HG03139 (cell line): ENCODE data around the gene TNFRSF4.
"Not testable (repeated sequence)": the region's sequence is repeated elsewhere in the genome, so short reads cannot be mapped to it uniquely, and the experiment has no call there.

Experiments
- ATAC-seq: cut with Tn5 transposase; IDR thresholded peaks from one replicate; pipeline ENCODE4 v1.9.1; 2021; ENCODE audit not compliant: unreplicated experiment

The TNFRSF4 gene

DNA sequence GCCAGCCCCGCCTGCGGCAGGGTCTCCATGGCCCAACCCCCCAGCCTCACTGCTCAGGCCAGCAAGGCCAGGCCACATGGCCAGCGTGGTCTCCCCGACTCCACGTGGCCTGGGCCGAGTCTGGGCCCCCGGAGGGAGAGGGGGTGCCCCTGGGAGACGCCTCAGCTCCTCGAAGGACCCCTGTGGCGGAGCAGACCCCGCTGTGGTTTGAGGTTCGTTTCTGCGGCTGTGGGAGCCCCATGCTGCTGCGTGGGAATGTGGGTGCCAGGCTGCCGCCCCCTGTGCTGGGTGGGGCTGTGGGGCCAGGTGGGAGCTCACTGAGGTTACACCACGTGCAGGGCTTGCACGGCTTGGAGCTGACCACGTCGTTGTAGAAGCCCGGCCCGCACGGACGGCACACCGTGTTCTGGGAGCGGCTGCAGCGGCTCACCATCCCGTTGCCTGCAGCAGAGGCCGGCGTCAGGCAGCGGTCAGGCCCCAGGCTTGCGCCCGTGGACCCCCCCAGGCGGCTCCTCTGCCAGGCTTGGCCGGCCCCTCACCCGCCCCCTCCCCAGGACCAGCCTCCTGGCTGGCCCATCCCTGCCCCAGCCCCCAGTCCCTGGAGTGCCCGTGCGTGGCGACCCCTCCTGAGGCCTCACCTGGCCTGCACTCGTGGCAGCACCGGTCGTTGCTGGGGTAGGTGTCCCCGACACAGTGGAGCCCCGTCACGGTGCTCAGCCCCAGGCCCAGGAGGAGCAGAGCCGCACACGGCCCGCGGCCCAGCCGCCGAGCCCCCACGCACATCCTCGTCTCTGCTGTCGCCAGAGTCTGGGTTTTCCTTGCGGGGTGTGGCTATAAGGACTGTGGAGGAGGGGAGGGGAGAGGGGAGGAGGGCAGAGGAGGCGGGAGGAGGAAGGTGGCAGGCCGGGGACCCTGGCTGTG lies at the start of gene TNFRSF4:
TNFRSF4 (minus strand) TSS at position 809 of the 921 bp plus-strand sequence; CDS start at position 783, 26 bp downstream.
- ATAC-seq, result no peak

DNA sequence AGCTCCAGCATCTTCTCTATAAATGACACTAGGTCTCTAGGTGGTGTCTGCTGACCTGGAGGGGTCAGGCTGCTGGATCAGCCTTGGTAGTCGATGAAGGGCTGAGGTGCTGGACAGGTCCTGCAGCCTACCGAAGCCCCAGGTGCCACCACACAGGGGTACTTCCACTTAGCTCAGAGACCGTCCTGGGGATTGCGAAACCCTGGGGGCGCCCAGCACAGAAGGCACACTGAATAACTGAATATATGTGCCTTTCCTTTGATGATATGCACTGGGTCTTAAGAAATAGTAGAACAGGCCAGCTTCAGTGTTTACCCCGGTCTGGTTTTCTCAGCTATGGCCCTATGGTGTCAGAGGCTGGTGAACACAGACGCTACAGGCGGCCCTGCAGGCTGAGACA lies 48.8 kb upstream of the TNFRSF4 start:
- ATAC-seq, result no peak

GRCh38 chr1:1262071-1262470 lies 48.1 kb upstream of the TNFRSF4 start:
- no peak for ATAC-seq

- no peak for ATAC-seq
These were observed 47.0 kb upstream of the TNFRSF4 start for GRCh38 chr1:1260843-1261560.

DNA sequence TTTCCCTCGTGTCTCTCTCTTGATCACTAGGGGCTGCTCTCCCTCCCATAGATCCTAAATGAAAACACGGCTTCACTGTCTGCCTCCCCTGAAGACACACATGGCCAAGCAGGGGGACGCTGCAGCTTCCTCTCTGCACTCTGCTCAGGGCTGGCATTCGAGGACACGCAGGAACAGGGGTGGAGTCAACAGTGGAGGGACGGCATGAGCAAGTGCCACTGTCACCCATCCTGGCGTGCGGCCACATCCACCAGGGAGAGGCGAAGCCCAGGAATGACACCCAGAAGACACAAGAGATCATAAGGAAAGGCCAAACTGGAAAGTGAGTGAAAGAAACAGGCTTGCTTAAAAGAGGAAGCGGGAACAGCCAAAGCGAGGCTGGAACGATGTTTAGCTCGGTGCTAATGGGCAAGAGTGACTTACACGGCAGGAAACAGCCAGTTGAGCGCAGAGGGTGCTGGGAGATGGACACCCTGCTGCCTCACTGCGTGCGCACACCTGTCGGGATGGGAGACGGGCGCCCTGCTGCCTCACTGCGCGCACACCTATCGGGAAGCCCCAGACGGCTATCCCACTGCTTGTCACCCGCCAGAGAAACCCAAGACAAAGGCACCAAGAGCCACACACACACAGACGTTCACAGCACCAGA lies 46.1 kb upstream of the TNFRSF4 start:
- no peak for ATAC-seq

GRCh38 chr1:1259540-1259939 lies 45.6 kb upstream of the TNFRSF4 start:
- no peak for ATAC-seq

GRCh38 chr1:1259119-1259488 lies 45.2 kb upstream of the TNFRSF4 start:
- no peak for ATAC-seq

- no peak for ATAC-seq
These were observed 43.3 kb upstream of the TNFRSF4 start for GRCh38 chr1:1256956-1257871.

DNA sequence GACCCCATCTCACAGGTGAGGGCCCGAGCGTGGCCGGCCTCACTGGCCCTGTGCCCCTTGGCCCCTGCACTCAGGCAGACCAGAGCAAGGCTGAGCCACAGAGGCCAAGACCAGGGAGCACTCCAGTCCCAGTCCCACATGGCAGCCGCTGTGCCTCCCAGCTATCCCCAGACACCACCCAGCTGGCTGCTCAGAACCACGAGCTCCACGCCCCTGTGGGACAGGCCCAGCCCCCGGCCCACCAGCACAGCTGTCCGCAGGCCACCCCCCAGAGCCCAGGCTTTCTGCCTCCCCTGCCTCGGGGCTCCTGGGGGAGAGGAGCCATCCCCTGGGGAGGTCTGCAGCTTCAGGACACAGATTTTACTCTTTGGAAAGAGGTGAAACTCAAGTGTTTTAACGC lies 41.7 kb upstream of the TNFRSF4 start:
- no peak for ATAC-seq

DNA sequence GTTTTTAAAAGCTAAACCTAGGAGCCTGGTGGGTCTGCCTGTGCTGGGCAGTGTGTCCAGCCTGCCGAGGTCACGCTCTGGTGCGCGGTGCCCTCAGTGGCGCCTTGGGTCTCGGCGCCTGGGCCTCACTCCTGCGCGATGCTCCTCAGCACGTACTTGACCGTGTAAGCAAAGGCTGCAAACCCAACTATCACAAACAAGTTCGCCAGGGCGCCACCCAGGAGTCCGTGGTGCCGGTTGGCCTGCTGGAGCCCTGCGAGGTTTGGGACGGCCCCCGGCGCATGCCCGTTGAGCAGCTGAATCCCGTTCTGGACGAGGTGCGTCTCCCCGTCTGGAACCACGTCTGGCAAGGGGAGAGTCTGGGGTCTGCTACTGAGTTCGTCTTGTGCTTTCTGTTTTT lies 41.1 kb upstream of the TNFRSF4 start:
- ATAC-seq, result no peak

DNA sequence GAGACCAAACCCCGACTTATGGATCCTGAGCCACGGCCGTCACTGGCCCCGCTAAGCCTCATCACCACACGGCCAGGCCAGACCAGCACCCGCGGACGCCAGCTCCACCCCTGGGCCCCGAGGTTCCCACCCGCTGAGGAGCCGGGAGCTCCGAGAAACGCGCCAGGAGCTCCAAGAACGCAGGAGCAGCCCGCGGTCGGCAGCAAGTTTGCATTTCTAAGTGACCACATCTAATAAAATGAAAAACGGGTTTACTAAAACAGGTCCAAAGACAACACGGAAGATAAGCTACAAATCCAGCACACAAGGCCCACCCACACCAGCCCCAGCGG lies 40.7 kb upstream of the TNFRSF4 start:
- ATAC-seq, result no peak

GRCh38 chr1:1253972-1254666 lies 40.2 kb upstream of the TNFRSF4 start:
- no peak for ATAC-seq

GRCh38 chr1:1253314-1253713 lies 39.4 kb upstream of the TNFRSF4 start:
- no peak for ATAC-seq

DNA sequence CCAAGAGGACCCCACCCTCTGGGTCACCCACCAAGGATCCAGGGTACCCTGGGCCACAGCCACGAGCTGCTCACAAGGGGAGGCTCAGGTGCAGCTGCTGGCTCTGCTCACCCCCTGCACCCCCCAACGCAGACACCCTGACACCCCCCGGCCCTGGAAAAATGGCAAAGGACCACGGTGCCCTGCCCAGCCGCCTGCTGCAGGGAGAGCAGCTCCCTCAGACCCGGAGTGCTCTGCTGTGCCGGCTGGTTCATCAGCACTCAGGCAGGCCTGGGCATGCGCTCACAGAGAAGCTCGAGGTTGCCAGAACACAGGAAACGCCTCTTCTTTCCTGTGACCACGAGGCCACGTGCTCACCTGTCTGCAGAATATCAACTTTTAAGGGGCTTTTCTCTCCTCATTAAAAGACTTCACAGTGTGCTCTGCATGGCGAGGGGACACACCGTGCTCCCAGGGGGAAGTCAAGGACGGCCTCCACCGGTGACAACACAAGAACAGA lies 36.9 kb upstream of the TNFRSF4 start:
- ATAC-seq, result no peak

- ATAC-seq, result not testable (repeated sequence)
These were observed 34.3 kb upstream of the TNFRSF4 start for GRCh38 chr1:1248009-1248913.

- no peak for ATAC-seq
These were observed 33.5 kb upstream of the TNFRSF4 start for GRCh38 chr1:1247341-1247913.

DNA sequence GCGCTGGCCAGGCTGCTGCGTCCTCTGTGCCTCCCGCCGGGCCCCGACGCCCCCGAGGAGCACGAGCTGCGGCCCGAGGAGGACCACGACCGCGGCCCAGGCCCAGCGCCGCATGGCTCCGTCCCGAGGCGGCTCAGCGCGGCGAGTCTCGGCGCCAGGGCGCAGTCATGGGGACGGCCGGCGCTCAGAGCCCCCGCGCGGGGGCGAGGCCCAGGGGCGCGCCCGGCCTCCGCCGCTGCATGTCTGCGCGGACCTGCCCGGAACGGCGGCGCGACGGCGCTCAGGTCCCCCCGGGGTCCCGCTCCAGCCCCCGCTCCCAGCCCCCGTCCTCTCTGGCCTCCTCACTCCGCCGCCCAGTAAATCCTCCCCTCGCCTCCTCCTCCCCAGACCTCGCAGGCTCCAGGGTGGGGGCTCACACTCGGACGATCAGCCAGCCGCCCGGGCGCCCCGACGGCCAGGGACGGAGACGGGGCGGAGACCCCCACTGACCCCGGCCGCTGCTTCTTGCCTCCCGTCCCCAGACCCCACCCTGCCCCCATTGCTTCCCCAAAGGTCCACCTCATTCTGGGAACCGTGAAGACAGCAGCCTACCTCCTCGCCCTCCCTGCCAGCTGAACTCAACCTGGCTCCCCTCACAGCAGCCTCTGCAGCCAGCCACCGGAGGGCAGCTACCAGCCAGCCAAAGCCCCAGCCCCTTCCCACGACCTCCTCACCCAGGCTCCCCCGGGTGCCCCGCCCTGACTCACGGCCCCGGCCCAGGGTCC lies 32.8 kb upstream of the TNFRSF4 start, which contains the start of gene C1QTNF12:
C1QTNF12 (minus strand) TSS at position 146 of the 764 bp plus-strand sequence; CDS start at position 114, 32 bp downstream.
- ATAC-seq, result no peak
